ENCODE measurements around the gene DLX1.

DNA sequence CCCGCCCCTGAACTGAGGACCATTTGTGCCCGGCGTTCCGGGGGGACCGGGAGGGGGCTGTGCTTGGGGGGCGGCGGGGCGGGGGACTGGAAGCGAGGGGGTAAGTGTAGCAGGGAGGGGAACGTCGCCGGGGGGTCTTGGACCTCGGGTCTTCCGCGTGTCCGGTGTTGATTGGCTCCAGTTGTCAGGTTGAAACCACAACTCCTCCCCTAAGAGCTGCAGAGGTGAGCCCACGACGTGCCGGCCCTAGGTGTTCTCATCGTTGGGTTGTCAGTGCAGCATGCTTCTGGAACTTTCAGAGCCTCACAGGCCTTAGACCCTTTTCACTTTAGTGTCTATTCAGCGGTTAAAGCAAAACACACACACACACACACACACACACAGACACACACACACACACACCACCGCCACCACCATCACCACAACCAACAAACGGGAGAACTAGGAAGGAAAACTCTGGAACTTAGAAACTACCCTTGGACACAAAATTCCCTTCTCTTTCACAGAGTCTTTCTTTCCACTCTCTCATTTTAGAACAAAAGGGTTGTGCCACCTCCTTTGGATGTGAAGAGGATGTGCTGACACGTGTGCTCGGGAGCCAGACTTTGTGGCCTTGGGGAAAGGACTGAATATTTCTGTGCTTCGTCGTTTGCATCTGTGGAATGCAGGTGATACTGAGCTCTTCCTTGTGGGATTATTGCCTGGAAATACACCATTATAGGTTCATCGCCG, 24.1 kb downstream of the DLX1 start:
- TF ChIP-seq POLR2AphosphoS5 (IDR thresholded peaks at IDR 0.05; ENCODE audit: low read depth, low read length), result no peak
- TF ChIP-seq CREB1 (IDR thresholded peaks at IDR 0.05), result no peak
- TF ChIP-seq, protein P1, sequence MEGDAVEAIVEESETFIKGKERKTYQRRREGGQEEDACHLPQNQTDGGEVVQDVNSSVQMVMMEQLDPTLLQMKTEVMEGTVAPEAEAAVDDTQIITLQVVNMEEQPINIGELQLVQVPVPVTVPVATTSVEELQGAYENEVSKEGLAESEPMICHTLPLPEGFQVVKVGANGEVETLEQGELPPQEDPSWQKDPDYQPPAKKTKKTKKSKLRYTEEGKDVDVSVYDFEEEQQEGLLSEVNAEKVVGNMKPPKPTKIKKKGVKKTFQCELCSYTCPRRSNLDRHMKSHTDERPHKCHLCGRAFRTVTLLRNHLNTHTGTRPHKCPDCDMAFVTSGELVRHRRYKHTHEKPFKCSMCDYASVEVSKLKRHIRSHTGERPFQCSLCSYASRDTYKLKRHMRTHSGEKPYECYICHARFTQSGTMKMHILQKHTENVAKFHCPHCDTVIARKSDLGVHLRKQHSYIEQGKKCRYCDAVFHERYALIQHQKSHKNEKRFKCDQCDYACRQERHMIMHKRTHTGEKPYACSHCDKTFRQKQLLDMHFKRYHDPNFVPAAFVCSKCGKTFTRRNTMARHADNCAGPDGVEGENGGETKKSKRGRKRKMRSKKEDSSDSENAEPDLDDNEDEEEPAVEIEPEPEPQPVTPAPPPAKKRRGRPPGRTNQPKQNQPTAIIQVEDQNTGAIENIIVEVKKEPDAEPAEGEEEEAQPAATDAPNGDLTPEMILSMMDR (IDR thresholded peaks at IDR 0.05; ENCODE audit: control extremely low read depth in 1 of 3, insufficient read depth in 1 of 3, low read depth in 1 of 3, low read length in 3 of 3), result no peak
- TF ChIP-seq HDAC2 (IDR thresholded peaks at IDR 0.05; ENCODE audit: borderline replicate concordance in 1 of 2, low read depth in 2 of 2, low read length in 2 of 2), result no peak
- no peak for TF ChIP-seq EZH2 (IDR thresholded peaks at IDR 0.05; ENCODE audit: low read depth, low read length, severe bottlenecking)
- no peak for TF ChIP-seq POLR2A (IDR thresholded peaks at IDR 0.05; ENCODE audit: control extremely low read depth in 1 of 2, low read depth in 2 of 2, low read length in 2 of 2)
- no peak for TF ChIP-seq SUZ12 (IDR thresholded peaks at IDR 0.05; ENCODE audit: low read length)
- TF ChIP-seq JUND (IDR thresholded peaks at IDR 0.05; ENCODE audit: low read length), result no peak
- TF ChIP-seq RFX5 (IDR thresholded peaks at IDR 0.05; ENCODE audit: borderline replicate concordance, low read depth, low read length), result no peak
- TF ChIP-seq MAFK (IDR thresholded peaks at IDR 0.05; ENCODE audit: low read depth, low read length), result no peak

Measured in H1 (cell line).